ENCODE results near the gene GTSE1. TPM values are rescaled to one million over a fixed set of nuclear protein-coding genes. Genes with fewer than 3 reads are reported as not detected.
A peak's percentile ranks its signal among the peaks of the same experiment; 100 is the strongest.

GTSE1 gene
- total RNA-seq, 1 experiment from 2014 or later, result 42.6 TPM

GRCh38 chr22:46294784-46295183 is 1.9 kb upstream of the GTSE1 start:
- no peaks in the 10 kb centered on the region for H3K9me3 Mint-ChIP-seq
- H3K4me1 Mint-ChIP-seq, result peaks cover 23% of the 10 kb centered on the region in 2 experiments
- H2AK5ac ChIP-seq (ENCODE audit: insufficient read length, low read length), result no peak overlapping the region

More at GRCh38 chr22:46294784-46295183, 1.9 kb upstream of the GTSE1 start:
- H2BK120ac ChIP-seq (ENCODE audit: low read depth, low read length, poor library complexity, severe bottlenecking), result no peak overlapping the region
- H2BK5ac ChIP-seq (ENCODE audit: insufficient read length, low read length), result no peak overlapping the region
- H3K27me3 ChIP-seq (ENCODE audit: insufficient read depth, low read length), result no peaks in the 10 kb centered on the region
- no peak overlapping the region for H4K5ac ChIP-seq (ENCODE audit: insufficient read length, low read depth, low read length)
- no peak overlapping the region for H3K9ac ChIP-seq (ENCODE audit: extremely low read depth, insufficient read length, low read length)
- no peaks in the 10 kb centered on the region for H3K4me1 ChIP-seq (ENCODE audit: insufficient read depth, low read length)
- Mint-ChIP-seq H3K27me3 (ENCODE audit: low read depth) (no peaks in the 10 kb centered on the region; the same call in 1 of the 2 replicates), H3K36me3 (ENCODE audit: insufficient read depth in 1 of 3, low read depth in 3 of 3) (peaks cover 10 to 30% (median 29%) of the 10 kb centered on the region in 3 experiments; a peak in 6 of 7 replicates), H3K4me3 (peak overlapping the region in 1 of 2 experiments; percentile 67; a peak in 1 of 5 replicates), H3K27ac (no peak overlapping the region; a peak in 1 of 7 replicates)
- H2BK12ac ChIP-seq (ENCODE audit: insufficient read length, low read depth, low read length), result no peak overlapping the region
- no peak overlapping the region for H3K4ac ChIP-seq (ENCODE audit: low read depth, low read length)
- DNase-seq, result no peak
- no peak overlapping the region for H2AFZ ChIP-seq (ENCODE audit: low read length)
- no peak overlapping the region for H4K91ac ChIP-seq (ENCODE audit: insufficient read length, low read depth, low read length)
- H3K79me1 ChIP-seq (ENCODE audit: insufficient read depth, low read depth, low read length, poor library complexity, severe bottlenecking), result no peaks in the 10 kb centered on the region
- H3K23me2 ChIP-seq (ENCODE audit: insufficient read length, low read depth, low read length, poor library complexity, severe bottlenecking), result peaks cover 9% of the 10 kb centered on the region
- H3K9me3 ChIP-seq (ENCODE audit: control insufficient read depth, low read depth, low read length), result no peaks in the 10 kb centered on the region
- TF ChIP-seq, protein P1, sequence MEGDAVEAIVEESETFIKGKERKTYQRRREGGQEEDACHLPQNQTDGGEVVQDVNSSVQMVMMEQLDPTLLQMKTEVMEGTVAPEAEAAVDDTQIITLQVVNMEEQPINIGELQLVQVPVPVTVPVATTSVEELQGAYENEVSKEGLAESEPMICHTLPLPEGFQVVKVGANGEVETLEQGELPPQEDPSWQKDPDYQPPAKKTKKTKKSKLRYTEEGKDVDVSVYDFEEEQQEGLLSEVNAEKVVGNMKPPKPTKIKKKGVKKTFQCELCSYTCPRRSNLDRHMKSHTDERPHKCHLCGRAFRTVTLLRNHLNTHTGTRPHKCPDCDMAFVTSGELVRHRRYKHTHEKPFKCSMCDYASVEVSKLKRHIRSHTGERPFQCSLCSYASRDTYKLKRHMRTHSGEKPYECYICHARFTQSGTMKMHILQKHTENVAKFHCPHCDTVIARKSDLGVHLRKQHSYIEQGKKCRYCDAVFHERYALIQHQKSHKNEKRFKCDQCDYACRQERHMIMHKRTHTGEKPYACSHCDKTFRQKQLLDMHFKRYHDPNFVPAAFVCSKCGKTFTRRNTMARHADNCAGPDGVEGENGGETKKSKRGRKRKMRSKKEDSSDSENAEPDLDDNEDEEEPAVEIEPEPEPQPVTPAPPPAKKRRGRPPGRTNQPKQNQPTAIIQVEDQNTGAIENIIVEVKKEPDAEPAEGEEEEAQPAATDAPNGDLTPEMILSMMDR (conservative IDR thresholded peaks at IDR 0.05), result no peak
- no peak overlapping the region for H3K27ac ChIP-seq (ENCODE audit: insufficient read length, low read depth, low read length)
- H4K8ac ChIP-seq (replicated peaks; ENCODE audit: insufficient read length, low read depth, low read length), result no peak overlapping the region
- no peak overlapping the region for H3K23ac ChIP-seq (ENCODE audit: insufficient read length, low read depth, low read length)
- H3K4me2 ChIP-seq (ENCODE audit: insufficient read depth, insufficient read length, low read length), result no peak overlapping the region
- H4K20me1 ChIP-seq (ENCODE audit: control insufficient read depth, insufficient read depth, insufficient read length), result no peaks in the 10 kb centered on the region
- H3K14ac ChIP-seq (ENCODE audit: insufficient read depth, low read length), result no peak overlapping the region
- no peak overlapping the region for H3K18ac ChIP-seq (ENCODE audit: insufficient read length, low read depth, low read length)
- H3T11ph ChIP-seq (ENCODE audit: low read length), result no peak overlapping the region
- H3K79me2 ChIP-seq (ENCODE audit: insufficient read depth, low read length), result no peaks in the 10 kb centered on the region; the same call in 1 of the 2 replicates
- H3K56ac ChIP-seq (ENCODE audit: insufficient read length, low read depth, low read length), result no peak overlapping the region
- no peak overlapping the region for H2BK20ac ChIP-seq (ENCODE audit: low read depth, low read length, poor library complexity, severe bottlenecking)
- H2BK15ac ChIP-seq (ENCODE audit: low read depth, low read length), result no peak overlapping the region
- no CpG with 5 or more reads among the region's 2 CpGs for WGBS (ENCODE audit: extremely low coverage, insufficient read length, low lambda C conversion rate)

All from H9 (cell line).